ENCODE measurements around the gene RAD23B.

DNA sequence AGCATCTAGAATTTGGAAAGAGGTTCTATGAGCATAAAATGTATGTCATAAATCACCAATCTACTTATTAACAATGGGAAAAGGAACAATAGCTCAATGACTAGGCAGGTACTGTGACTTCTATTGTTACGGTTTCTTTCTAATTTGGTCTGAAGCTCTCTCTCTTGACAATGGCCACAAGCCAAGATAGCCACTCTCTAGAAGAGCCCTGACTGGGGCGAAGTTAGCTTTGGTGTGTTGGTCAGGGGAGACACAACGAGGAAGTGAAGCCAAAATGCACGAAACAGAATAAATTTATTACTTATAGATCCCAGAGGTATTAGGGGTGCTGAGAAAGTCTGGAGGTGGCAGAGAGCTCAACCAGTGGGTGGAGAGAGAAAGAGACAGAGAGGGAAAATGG is 9.4 kb upstream of the RAD23B start:
- TF ChIP-seq, protein P1, sequence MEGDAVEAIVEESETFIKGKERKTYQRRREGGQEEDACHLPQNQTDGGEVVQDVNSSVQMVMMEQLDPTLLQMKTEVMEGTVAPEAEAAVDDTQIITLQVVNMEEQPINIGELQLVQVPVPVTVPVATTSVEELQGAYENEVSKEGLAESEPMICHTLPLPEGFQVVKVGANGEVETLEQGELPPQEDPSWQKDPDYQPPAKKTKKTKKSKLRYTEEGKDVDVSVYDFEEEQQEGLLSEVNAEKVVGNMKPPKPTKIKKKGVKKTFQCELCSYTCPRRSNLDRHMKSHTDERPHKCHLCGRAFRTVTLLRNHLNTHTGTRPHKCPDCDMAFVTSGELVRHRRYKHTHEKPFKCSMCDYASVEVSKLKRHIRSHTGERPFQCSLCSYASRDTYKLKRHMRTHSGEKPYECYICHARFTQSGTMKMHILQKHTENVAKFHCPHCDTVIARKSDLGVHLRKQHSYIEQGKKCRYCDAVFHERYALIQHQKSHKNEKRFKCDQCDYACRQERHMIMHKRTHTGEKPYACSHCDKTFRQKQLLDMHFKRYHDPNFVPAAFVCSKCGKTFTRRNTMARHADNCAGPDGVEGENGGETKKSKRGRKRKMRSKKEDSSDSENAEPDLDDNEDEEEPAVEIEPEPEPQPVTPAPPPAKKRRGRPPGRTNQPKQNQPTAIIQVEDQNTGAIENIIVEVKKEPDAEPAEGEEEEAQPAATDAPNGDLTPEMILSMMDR (IDR thresholded peaks at IDR 0.05; ENCODE audit: insufficient read depth, low read length) = no peak
- no peak for TF ChIP-seq GABPA (IDR thresholded peaks at IDR 0.05; ENCODE audit: low read depth)
- TF ChIP-seq, protein P2, sequence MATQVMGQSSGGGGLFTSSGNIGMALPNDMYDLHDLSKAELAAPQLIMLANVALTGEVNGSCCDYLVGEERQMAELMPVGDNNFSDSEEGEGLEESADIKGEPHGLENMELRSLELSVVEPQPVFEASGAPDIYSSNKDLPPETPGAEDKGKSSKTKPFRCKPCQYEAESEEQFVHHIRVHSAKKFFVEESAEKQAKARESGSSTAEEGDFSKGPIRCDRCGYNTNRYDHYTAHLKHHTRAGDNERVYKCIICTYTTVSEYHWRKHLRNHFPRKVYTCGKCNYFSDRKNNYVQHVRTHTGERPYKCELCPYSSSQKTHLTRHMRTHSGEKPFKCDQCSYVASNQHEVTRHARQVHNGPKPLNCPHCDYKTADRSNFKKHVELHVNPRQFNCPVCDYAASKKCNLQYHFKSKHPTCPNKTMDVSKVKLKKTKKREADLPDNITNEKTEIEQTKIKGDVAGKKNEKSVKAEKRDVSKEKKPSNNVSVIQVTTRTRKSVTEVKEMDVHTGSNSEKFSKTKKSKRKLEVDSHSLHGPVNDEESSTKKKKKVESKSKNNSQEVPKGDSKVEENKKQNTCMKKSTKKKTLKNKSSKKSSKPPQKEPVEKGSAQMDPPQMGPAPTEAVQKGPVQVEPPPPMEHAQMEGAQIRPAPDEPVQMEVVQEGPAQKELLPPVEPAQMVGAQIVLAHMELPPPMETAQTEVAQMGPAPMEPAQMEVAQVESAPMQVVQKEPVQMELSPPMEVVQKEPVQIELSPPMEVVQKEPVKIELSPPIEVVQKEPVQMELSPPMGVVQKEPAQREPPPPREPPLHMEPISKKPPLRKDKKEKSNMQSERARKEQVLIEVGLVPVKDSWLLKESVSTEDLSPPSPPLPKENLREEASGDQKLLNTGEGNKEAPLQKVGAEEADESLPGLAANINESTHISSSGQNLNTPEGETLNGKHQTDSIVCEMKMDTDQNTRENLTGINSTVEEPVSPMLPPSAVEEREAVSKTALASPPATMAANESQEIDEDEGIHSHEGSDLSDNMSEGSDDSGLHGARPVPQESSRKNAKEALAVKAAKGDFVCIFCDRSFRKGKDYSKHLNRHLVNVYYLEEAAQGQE (IDR thresholded peaks at IDR 0.05; ENCODE audit: insufficient replicate concordance, low read depth) = no peak
- no peak for TF ChIP-seq POLR2AphosphoS5 (IDR thresholded peaks at IDR 0.05; ENCODE audit: low read depth)
- TF ChIP-seq SPI1 (IDR thresholded peaks at IDR 0.05; ENCODE audit: borderline replicate concordance, low read depth) = no peak

Measured in HL-60 (cell line).